HEK293 (cell line): ENCODE data around the gene SRMS.

ENCODE experiments used
- GLI2 ChIP-seq: fragments of 450-650 bp; formaldehyde crosslinking; IDR thresholded peaks from 2 replicates; pipeline ENCODE4; 2017; ENCODE audit warnings: missing biosample characterization, missing genetic modification characterization, low read depth, borderline replicate concordance
- KLF1 ChIP-seq: fragments of 450-650 bp; formaldehyde crosslinking; IDR thresholded peaks from 2 replicates; pipeline ENCODE4 v1.5.1; 2016; ENCODE audit warnings: missing biosample characterization, missing genetic modification characterization
- KLF7 ChIP-seq: fragments of 450-650 bp; formaldehyde crosslinking; IDR thresholded peaks from 2 replicates; pipeline ENCODE4 v1.5.1; 2016; ENCODE audit warnings: missing biosample characterization, missing genetic modification characterization, borderline replicate concordance
- MZF1 ChIP-seq: fragments of 450-650 bp; formaldehyde crosslinking; IDR thresholded peaks from 2 replicates; pipeline ENCODE4 v1.5.1; 2017; ENCODE audit warnings: missing biosample characterization, missing genetic modification characterization, borderline replicate concordance
- SALL2 ChIP-seq: fragments of 450-650 bp; formaldehyde crosslinking; IDR thresholded peaks from 2 replicates; pipeline ENCODE4 v1.5.0; 2017; ENCODE audit warnings: missing biosample characterization, mild to moderate bottlenecking, missing genetic modification characterization, borderline replicate concordance
- WT1 ChIP-seq: fragments of 450-650 bp; formaldehyde crosslinking; IDR thresholded peaks from 2 replicates; pipeline ENCODE4 v1.5.1; 2016; ENCODE audit warnings: missing biosample characterization, missing genetic modification characterization
- ZFP37 ChIP-seq: fragments of 450-650 bp; formaldehyde crosslinking; IDR thresholded peaks from 2 replicates; pipeline ENCODE4 v1.5.1; 2016; ENCODE audit warnings: missing biosample characterization, missing genetic modification characterization
- ZIC2 ChIP-seq: fragments of 450-650 bp; formaldehyde crosslinking; IDR thresholded peaks from 2 replicates; pipeline ENCODE4 v1.5.1; 2016; ENCODE audit warnings: missing biosample characterization, missing genetic modification characterization
- ZNF112 ChIP-seq: fragments of 450-650 bp; formaldehyde crosslinking; IDR thresholded peaks from 2 replicates; pipeline ENCODE4 v1.5.0; 2017; ENCODE audit warnings: missing biosample characterization, missing genetic modification characterization
- ZNF16 ChIP-seq: fragments of 450-650 bp; formaldehyde crosslinking; IDR thresholded peaks from 2 replicates; pipeline ENCODE4 v1.5.1; 2016; ENCODE audit warnings: low read depth, missing biosample characterization, missing genetic modification characterization
- ZNF211 ChIP-seq: fragments of 450-650 bp; formaldehyde crosslinking; IDR thresholded peaks from 2 replicates; pipeline ENCODE4 v1.5.1; 2016; ENCODE audit warnings: low read depth, missing biosample characterization, missing genetic modification characterization
- ZNF292 ChIP-seq: fragments of 450-650 bp; formaldehyde crosslinking; IDR thresholded peaks from 2 replicates; pipeline ENCODE4 v1.5.1; 2016; ENCODE audit warnings: low read depth, missing biosample characterization, missing genetic modification characterization, borderline replicate concordance
- ZNF335 ChIP-seq: fragments of 450-650 bp; formaldehyde crosslinking; conservative IDR thresholded peaks from 2 replicates; pipeline ENCODE4 v1.5.1; 2016; ENCODE audit warnings: missing biosample characterization, missing genetic modification characterization
- ZNF366 ChIP-seq: fragments of 450-650 bp; formaldehyde crosslinking; conservative IDR thresholded peaks from 2 replicates; pipeline ENCODE4 v1.5.1; 2016; ENCODE audit warnings: missing biosample characterization, missing genetic modification characterization
- ZNF48 ChIP-seq: fragments of 450-650 bp; formaldehyde crosslinking; IDR thresholded peaks from 2 replicates; pipeline ENCODE4 v1.5.1; 2016; ENCODE audit warnings: missing biosample characterization, missing genetic modification characterization
- ZNF571 ChIP-seq: fragments of 450-650 bp; formaldehyde crosslinking; IDR thresholded peaks from 2 replicates; pipeline ENCODE4 v1.5.0; 2017; ENCODE audit warnings: missing biosample characterization, missing genetic modification characterization
- ZNF624 ChIP-seq: fragments of 450-650 bp; formaldehyde crosslinking; IDR thresholded peaks from 2 replicates; pipeline ENCODE4 v1.5.1; 2017; ENCODE audit warnings: missing biosample characterization, missing genetic modification characterization
- ZNF658 ChIP-seq: fragments of 450-650 bp; formaldehyde crosslinking; IDR thresholded peaks from 2 replicates; pipeline ENCODE4; 2016; ENCODE audit warnings: missing biosample characterization, missing genetic modification characterization
- ZNF843 ChIP-seq: fragments of 450-650 bp; formaldehyde crosslinking; IDR thresholded peaks from 2 replicates; pipeline ENCODE4 v1.5.1; 2016; ENCODE audit warnings: missing biosample characterization, missing genetic modification characterization
- ZSCAN16 ChIP-seq: fragments of 450-650 bp; formaldehyde crosslinking; IDR thresholded peaks from 2 replicates; pipeline ENCODE4 v1.5.1; 2016; ENCODE audit warnings: missing biosample characterization, missing genetic modification characterization
- ZSCAN30 ChIP-seq: fragments of 450-650 bp; IDR thresholded peaks from 2 replicates; pipeline ENCODE4 v1.5.1; 2018; ENCODE audit warnings: missing biosample characterization, mild to moderate bottlenecking, missing genetic modification characterization, moderate library complexity
- TF ChIP-seq, protein P1 (sequence below): fragments of 450-650 bp; formaldehyde crosslinking; IDR thresholded peaks from 2 replicates; pipeline ENCODE4 v1.5.1; 2016; ENCODE audit warnings: missing biosample characterization, missing genetic modification characterization
- TF ChIP-seq, protein P2 (sequence below): fragments of 450-650 bp; formaldehyde crosslinking; IDR thresholded peaks from 2 replicates; pipeline ENCODE4 v1.5.1; 2016; ENCODE audit warnings: missing biosample characterization, missing genetic modification characterization
- TF ChIP-seq, protein P3 (sequence below): fragments of 450-650 bp; formaldehyde crosslinking; IDR thresholded peaks from 2 replicates; pipeline ENCODE4 v1.5.1; 2016; ENCODE audit warnings: missing biosample characterization, missing genetic modification characterization
- TF ChIP-seq, protein P4 (sequence below): fragments of 450-650 bp; formaldehyde crosslinking; IDR thresholded peaks from 2 replicates; pipeline ENCODE4 v1.5.1; 2016; ENCODE audit warnings: missing biosample characterization, missing genetic modification characterization
- TF ChIP-seq, protein P5 (sequence below): fragments of 450-650 bp; formaldehyde crosslinking; IDR thresholded peaks from 2 replicates; pipeline ENCODE4 v1.5.1; 2016; ENCODE audit warnings: missing biosample characterization, missing genetic modification characterization
- TF ChIP-seq, protein P6 (sequence below): fragments of 450-650 bp; formaldehyde crosslinking; IDR thresholded peaks from 2 replicates; pipeline ENCODE4 v1.5.1; 2016; ENCODE audit warnings: missing biosample characterization, missing genetic modification characterization, borderline replicate concordance

SRMS gene

DNA sequence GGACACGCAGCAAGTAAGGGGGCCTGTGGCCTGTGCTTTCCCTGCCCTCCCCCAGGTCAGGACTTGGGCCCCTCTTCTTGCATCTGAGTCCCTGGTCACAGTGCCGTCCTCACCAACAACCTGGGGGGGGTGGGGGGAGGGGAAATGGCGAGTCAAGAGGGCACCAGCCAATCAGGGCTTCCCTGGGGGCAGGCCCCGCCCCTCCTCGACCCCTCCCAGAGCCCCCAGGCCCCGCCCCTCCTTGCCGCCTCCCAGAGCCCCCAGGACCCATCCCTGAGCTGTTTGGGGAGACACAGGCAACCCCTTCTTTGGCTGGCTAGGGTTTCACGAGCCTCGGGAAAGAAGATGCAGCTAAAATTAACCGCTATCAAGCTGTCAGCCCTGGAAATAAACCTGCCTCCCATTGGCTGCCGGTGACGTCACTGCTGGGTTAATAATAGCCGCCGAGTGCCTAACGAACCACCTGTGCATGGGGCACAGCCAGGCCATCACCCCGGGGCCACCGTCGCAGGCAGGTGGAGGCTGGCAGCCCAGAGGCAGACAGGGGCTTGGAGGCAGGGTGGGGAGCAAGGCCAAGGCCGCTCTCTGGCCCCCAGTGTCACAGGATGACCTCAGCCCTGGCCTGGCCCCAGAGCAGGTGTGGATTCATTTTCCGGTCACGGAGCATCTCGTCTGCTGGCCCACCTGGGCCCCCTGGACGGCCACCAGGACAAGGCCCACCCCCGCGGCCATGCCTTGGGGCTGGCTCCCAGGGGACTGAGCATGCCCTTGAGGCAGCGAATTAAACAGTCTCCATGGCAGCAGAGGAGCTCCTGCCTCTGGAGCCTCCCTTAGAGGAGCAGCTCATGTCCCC lies 45.5 kb downstream of the SRMS start (continued):
- TF ChIP-seq, protein P1, sequence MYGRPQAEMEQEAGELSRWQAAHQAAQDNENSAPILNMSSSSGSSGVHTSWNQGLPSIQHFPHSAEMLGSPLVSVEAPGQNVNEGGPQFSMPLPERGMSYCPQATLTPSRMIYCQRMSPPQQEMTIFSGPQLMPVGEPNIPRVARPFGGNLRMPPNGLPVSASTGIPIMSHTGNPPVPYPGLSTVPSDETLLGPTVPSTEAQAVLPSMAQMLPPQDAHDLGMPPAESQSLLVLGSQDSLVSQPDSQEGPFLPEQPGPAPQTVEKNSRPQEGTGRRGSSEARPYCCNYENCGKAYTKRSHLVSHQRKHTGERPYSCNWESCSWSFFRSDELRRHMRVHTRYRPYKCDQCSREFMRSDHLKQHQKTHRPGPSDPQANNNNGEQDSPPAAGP (tag by site-specific recombination), result no peak; the same call in 1 of the 2 replicates
- TF ChIP-seq, protein P2, sequence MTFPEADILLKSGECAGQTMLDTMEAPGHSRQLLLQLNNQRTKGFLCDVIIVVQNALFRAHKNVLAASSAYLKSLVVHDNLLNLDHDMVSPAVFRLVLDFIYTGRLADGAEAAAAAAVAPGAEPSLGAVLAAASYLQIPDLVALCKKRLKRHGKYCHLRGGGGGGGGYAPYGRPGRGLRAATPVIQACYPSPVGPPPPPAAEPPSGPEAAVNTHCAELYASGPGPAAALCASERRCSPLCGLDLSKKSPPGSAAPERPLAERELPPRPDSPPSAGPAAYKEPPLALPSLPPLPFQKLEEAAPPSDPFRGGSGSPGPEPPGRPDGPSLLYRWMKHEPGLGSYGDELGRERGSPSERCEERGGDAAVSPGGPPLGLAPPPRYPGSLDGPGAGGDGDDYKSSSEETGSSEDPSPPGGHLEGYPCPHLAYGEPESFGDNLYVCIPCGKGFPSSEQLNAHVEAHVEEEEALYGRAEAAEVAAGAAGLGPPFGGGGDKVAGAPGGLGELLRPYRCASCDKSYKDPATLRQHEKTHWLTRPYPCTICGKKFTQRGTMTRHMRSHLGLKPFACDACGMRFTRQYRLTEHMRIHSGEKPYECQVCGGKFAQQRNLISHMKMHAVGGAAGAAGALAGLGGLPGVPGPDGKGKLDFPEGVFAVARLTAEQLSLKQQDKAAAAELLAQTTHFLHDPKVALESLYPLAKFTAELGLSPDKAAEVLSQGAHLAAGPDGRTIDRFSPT (tag by site-specific recombination), result peak; percentile 82
- TF ChIP-seq GLI2 (tag by site-specific recombination), result no peak
- TF ChIP-seq WT1, result no peak
- TF ChIP-seq ZNF48 (tag by site-specific recombination), result no peak
- TF ChIP-seq ZNF658, result no peak
- TF ChIP-seq, protein P3, sequence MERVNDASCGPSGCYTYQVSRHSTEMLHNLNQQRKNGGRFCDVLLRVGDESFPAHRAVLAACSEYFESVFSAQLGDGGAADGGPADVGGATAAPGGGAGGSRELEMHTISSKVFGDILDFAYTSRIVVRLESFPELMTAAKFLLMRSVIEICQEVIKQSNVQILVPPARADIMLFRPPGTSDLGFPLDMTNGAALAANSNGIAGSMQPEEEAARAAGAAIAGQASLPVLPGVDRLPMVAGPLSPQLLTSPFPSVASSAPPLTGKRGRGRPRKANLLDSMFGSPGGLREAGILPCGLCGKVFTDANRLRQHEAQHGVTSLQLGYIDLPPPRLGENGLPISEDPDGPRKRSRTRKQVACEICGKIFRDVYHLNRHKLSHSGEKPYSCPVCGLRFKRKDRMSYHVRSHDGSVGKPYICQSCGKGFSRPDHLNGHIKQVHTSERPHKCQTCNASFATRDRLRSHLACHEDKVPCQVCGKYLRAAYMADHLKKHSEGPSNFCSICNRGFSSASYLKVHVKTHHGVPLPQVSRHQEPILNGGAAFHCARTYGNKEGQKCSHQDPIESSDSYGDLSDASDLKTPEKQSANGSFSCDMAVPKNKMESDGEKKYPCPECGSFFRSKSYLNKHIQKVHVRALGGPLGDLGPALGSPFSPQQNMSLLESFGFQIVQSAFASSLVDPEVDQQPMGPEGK (tag by site-specific recombination), result peak; percentile 59
- no peak for TF ChIP-seq ZNF211 (tag by site-specific recombination)
- no peak for TF ChIP-seq ZNF16 (tag by site-specific recombination)
- no peak; the same call in 1 of the 2 replicates for TF ChIP-seq KLF1 (tag by site-specific recombination)
- TF ChIP-seq ZNF335 (tag by site-specific recombination), result peak; percentile 58
- no peak for TF ChIP-seq ZNF366 (tag by site-specific recombination)
- no peak for TF ChIP-seq KLF7 (tag by site-specific recombination)
- no peak for TF ChIP-seq ZFP37 (tag by site-specific recombination)
- no peak for TF ChIP-seq ZNF571
- TF ChIP-seq ZNF292, result no peak
- TF ChIP-seq ZNF624 (tag by site-specific recombination), result no peak
- TF ChIP-seq ZNF843 (tag by site-specific recombination), result no peak
- TF ChIP-seq SALL2, result no peak
- no peak for TF ChIP-seq MZF1 (tag by site-specific recombination)
- TF ChIP-seq ZNF112 (tag by site-specific recombination), result no peak
- TF ChIP-seq, protein P4, sequence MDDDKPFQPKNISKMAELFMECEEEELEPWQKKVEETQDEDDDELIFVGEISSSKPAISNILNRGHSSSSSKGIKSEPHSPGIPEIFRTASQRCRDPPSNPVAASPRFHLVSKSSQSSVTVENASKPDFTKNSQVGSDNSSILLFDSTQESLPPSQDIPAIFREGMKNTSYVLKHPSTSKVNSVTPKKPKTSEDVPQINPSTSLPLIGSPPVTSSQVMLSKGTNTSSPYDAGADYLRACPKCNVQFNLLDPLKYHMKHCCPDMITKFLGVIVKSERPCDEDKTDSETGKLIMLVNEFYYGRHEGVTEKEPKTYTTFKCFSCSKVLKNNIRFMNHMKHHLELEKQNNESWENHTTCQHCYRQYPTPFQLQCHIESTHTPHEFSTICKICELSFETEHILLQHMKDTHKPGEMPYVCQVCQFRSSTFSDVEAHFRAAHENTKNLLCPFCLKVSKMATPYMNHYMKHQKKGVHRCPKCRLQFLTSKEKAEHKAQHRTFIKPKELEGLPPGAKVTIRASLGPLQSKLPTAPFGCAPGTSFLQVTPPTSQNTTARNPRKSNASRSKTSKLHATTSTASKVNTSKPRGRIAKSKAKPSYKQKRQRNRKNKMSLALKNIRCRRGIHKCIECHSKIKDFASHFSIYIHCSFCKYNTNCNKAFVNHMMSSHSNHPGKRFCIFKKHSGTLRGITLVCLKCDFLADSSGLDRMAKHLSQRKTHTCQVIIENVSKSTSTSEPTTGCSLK, result no peak
- TF ChIP-seq, protein P5, sequence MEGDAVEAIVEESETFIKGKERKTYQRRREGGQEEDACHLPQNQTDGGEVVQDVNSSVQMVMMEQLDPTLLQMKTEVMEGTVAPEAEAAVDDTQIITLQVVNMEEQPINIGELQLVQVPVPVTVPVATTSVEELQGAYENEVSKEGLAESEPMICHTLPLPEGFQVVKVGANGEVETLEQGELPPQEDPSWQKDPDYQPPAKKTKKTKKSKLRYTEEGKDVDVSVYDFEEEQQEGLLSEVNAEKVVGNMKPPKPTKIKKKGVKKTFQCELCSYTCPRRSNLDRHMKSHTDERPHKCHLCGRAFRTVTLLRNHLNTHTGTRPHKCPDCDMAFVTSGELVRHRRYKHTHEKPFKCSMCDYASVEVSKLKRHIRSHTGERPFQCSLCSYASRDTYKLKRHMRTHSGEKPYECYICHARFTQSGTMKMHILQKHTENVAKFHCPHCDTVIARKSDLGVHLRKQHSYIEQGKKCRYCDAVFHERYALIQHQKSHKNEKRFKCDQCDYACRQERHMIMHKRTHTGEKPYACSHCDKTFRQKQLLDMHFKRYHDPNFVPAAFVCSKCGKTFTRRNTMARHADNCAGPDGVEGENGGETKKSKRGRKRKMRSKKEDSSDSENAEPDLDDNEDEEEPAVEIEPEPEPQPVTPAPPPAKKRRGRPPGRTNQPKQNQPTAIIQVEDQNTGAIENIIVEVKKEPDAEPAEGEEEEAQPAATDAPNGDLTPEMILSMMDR (tag by site-specific recombination), result no peak
- TF ChIP-seq ZIC2 (tag by site-specific recombination), result no peak
- TF ChIP-seq ZSCAN16 (tag by site-specific recombination), result no peak
- TF ChIP-seq, protein P6, sequence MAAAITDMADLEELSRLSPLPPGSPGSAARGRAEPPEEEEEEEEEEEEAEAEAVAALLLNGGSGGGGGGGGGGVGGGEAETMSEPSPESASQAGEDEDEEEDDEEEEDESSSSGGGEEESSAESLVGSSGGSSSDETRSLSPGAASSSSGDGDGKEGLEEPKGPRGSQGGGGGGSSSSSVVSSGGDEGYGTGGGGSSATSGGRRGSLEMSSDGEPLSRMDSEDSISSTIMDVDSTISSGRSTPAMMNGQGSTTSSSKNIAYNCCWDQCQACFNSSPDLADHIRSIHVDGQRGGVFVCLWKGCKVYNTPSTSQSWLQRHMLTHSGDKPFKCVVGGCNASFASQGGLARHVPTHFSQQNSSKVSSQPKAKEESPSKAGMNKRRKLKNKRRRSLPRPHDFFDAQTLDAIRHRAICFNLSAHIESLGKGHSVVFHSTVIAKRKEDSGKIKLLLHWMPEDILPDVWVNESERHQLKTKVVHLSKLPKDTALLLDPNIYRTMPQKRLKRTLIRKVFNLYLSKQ, result no peak
- TF ChIP-seq ZSCAN30 (tag by site-specific recombination), result no peak
